Neutrophil (primary cell): ENCODE data around the gene TACO1.

Experiments used
- H3K27ac ChIP-seq: fragments of 200-600 bp; sonication (generic); 2 replicates; pipeline ENCODE4 v1.5.1; 2016; ENCODE audit warnings: mild to moderate bottlenecking, moderate library complexity
- H3K27me3 ChIP-seq: fragments of 200-600 bp; sonication (generic); 2 replicates; pipeline ENCODE4 v1.6.0; 2016; ENCODE audit warnings: mild to moderate bottlenecking
- H3K36me3 ChIP-seq: fragments of 200-600 bp; sonication (generic); 2 replicates; pipeline ENCODE4 v1.5.1; 2017
- H3K4me1 ChIP-seq, 2 experiments: fragments of 200-600 bp in 1 of 2; sonication (generic) in 1 of 2; 1 replicate in 1 of 2; 2 replicates in 1 of 2; pipeline versions ENCODE4 v1.5.1 to v1.6.1; 2013 to 2016; ENCODE audit warnings: low read depth in 1 of 2, low read length in 1 of 2, mild to moderate bottlenecking in 1 of 2, moderate library complexity in 1 of 2; ENCODE audit not compliant: control insufficient read depth in 1 of 2, insufficient read depth in 1 of 2
- H3K4me3 ChIP-seq, 2 experiments: fragments of 200-600 bp in 1 of 2; sonication (generic) in 1 of 2; 1 replicate in 1 of 2; 2 replicates in 1 of 2; pipeline ENCODE4 v1.5.1; 2013 to 2016; ENCODE audit warnings: low read depth in 1 of 2, low read length in 1 of 2, mild to moderate bottlenecking in 1 of 2, moderate library complexity in 1 of 2
- H3K9me3 ChIP-seq: fragments of 200-600 bp; sonication (generic); 2 replicates; pipeline ENCODE4 v1.5.1; 2016
- TF ChIP-seq, protein P1 (sequence below): fragments of 200-600 bp; sonication (generic); IDR thresholded peaks from 2 replicates; pipeline ENCODE4 v1.5.1; 2016; ENCODE audit warnings: antibody characterized with exemption

The TACO1 gene

DNA sequence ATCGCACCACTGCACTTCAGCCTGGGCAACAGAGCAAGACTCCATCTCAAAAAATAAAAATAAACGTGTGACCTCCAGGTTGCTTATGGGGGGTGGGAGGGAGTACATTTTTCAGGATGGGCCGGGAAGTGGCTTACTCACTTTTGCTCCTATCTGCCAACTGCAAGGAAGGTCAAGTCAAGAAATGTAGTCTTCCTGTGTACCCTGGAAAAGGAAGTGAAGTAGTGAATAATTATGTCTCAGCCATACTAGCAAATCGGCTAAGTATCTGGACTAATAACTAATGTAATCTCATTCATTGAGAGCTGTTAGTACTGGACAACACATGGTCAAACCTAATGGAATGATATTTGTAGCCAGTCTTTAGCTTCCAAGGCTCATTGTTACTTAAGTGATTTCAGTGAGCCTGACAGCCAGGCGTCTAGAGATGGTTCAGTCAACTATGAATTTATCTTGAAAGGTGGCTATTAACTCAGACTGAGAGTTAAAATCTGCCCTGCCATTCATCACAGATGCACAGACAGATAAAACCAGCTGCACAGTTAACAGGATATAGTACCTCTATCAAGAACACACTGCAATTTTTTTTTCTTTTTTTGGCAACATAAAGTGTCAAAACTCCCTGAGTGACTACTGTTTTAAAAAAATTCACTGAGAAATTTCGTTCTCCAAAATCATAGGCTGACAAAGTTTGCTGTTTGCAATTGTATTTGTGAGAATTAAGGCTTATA is 3.7 kb upstream of the TACO1 start:
- H3K27me3 ChIP-seq = no peaks in the 10 kb centered on the region
- no peak overlapping the region for H3K4me3 ChIP-seq
- H3K9me3 ChIP-seq = no peaks in the 10 kb centered on the region
- H3K27ac ChIP-seq = no peak overlapping the region
- TF ChIP-seq, protein P1, sequence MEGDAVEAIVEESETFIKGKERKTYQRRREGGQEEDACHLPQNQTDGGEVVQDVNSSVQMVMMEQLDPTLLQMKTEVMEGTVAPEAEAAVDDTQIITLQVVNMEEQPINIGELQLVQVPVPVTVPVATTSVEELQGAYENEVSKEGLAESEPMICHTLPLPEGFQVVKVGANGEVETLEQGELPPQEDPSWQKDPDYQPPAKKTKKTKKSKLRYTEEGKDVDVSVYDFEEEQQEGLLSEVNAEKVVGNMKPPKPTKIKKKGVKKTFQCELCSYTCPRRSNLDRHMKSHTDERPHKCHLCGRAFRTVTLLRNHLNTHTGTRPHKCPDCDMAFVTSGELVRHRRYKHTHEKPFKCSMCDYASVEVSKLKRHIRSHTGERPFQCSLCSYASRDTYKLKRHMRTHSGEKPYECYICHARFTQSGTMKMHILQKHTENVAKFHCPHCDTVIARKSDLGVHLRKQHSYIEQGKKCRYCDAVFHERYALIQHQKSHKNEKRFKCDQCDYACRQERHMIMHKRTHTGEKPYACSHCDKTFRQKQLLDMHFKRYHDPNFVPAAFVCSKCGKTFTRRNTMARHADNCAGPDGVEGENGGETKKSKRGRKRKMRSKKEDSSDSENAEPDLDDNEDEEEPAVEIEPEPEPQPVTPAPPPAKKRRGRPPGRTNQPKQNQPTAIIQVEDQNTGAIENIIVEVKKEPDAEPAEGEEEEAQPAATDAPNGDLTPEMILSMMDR = no peak
- H3K4me1 ChIP-seq = peaks cover 15 to 17% of the 10 kb centered on the region in 2 experiments
- peaks cover 24% of the 10 kb centered on the region for H3K36me3 ChIP-seq

DNA sequence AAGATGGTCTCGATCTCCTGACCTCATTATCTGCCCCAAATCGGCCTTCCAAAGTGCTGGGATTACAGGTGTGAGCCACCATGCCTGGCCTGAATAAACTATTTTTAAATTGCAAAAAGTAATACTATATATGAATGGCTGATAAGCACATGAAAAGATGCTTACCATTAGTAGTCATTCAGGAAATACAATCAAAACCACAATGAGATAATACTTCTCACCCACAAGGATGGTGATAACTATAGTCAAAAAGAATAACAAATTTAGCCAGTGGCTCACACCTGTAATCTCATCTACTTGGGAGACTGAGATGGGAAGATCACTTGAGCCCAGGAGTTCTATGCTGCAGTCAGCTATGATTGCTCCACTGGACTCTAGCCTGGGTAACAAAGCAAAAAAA is 2.4 kb upstream of the TACO1 start:
- H3K27me3 ChIP-seq = no peaks in the 10 kb centered on the region
- H3K9me3 ChIP-seq = no peaks in the 10 kb centered on the region
- H3K4me1 ChIP-seq = peaks cover 15 to 17% of the 10 kb centered on the region in 2 experiments
- no peak overlapping the region for H3K4me3 ChIP-seq
- H3K27ac ChIP-seq = no peak overlapping the region
- peaks cover 15% of the 10 kb centered on the region for H3K36me3 ChIP-seq
- TF ChIP-seq, protein P1 = no peak

DNA sequence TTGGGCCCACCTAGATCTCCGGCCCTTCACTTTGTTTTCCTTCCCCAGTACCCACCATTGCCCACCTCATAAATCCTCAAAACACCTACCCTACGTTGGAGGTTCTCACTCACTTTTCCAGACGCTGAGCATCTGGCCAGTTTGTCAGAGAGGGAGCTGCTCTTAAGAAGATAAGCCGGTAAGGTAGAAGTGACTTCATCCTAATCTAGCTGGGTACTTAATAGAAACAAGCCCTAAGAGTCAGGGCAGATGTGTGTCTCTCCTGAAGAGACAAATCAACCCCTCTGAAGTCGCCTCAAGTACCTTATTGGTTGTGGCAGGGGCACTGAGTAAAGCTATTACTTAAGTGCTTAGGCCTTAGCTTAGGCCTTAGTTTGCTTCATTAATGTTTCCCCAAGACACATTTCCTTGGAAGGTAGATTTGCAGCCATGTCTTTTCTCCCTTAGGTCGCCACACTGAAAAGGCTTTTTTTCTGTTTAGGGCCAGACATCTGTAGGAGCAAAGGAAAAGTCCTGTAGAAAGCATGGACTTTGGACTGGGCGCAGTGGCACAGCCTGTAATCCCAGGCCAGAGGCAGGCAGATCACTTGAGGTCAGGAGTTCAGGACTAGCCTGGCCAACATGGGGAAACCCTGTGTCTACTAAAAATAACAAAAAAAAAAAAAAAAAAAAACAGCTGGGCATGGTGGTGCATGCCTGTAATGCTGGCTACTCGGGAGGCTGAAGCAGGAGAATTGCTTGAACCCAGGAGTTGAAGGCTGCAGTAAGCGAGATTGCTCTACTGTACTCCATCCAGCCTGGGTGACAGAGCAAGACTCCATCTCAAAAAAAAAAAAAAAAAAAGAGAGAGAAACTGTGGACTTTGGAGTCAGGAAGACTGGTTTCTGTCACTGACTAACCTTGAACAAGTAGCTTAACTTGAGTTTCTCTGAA is 1.0 kb downstream of the TACO1 start:
- no peaks in the 10 kb centered on the region for H3K9me3 ChIP-seq
- peaks cover 15 to 17% of the 10 kb centered on the region in 2 experiments for H3K4me1 ChIP-seq
- H3K36me3 ChIP-seq = peaks cover 18% of the 10 kb centered on the region
- peak overlapping the region; percentile 83 to 84 for H3K4me3 ChIP-seq
- H3K27ac ChIP-seq = peak overlapping the region; percentile 62
- TF ChIP-seq, protein P1 = no peak
- H3K27me3 ChIP-seq = no peaks in the 10 kb centered on the region

DNA sequence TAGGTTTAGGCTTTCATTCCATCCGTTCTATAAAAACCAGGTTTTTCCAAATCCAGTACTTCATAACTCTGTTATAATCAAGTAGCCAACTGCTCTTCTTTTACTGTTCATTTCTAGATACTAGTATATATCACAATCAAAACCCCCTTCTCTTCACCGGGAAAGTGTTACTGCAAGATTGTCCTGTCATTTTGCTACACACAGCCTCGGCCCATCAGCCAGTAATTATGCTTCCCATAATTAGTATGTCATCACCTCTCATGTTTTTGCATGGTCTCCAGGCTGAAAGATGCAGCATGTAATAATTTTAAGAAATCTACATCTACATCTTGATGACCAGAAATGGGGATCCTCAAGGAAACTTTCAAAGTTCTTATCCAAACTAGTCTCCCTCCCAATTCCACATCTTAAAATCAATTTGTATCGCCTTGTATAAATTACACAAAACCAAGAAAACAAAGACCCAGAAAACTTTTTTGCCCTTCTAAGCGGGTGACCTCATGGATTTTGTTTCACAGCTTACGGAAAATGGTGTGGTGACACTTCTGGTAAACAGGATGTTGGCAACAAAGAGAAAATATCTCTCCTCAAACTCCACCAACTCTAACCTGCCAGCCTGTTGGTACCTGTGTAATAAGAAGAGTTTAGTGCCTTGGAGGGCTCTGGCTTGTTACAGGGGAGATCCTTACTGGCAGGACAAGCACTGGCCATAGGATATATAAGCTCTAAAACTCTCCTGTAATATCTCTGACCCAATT is 9.3 kb downstream of the TACO1 start:
- peaks cover 37% of the 10 kb centered on the region for H3K36me3 ChIP-seq
- H3K4me1 ChIP-seq = no peaks in the 10 kb centered on the region
- H3K27ac ChIP-seq = no peak overlapping the region
- no peaks in the 10 kb centered on the region for H3K27me3 ChIP-seq
- no peaks in the 10 kb centered on the region for H3K9me3 ChIP-seq
- TF ChIP-seq, protein P1 = no peak
- no peak overlapping the region for H3K4me3 ChIP-seq

DNA sequence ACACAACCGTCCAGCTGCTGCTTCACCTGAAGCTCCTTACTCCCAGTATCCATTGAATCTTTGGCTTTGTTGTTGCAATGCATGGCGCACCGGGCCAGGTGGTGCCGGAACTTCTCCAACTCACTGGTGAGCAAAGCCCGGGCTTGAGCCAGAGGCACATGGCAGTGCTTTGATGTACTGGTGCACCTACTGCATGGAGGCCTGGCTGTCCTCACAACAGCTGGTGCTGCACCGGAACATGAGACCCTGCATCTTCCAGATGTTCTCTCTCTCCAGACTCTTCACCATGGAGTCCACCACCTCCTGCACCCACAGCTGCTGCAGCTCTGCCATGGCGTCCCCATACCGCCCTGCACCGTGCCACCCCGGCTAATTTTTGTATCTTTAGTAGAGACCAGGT is 10.2 kb downstream of the TACO1 start:
- Histone ChIP-seq H3K27ac (no peak overlapping the region), H3K4me1 (no peaks in the 10 kb centered on the region), H3K27me3 (peaks cover 2% of the 10 kb centered on the region), H3K4me3 (no peak overlapping the region), H3K36me3 (peaks cover 28% of the 10 kb centered on the region), H3K9me3 (no peaks in the 10 kb centered on the region)
- TF ChIP-seq, protein P1 = no peak
